ENCODE data around the gene TSHZ2. TPM values are rescaled to one million over a fixed set of nuclear protein-coding genes. Genes with fewer than 3 reads are reported as not detected.

The TSHZ2 gene
- total and polyA plus RNA-seq, 2 experiments from 2014 or later, result 1.1 to 5.2 TPM

DNA sequence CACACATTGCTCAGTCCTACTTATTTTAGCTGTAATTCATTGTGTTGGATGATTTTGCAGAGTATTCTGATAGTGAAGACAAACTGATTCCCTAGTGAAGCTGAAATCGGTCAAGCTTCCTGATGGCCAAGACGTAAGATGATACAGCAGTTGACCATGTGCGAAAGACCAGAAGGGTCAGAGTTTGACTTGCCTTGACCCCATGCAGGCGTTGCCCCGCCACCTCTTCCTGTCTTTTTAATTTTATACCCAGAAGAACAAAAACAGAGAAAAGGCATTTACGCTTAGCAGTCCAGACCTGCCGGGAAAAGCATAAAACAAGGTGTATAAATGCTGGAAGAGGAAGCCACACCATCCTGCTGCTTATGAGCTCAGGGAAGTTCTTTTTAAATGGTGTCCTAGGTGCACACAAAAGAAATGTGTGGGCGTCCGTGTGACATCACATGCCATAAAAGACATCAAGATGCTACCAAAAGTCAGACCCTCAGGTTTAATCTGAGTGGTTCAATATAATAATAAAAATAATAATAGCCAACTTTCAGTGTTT is 32.2 kb downstream of the TSHZ2 start:
- Histone ChIP-seq H3K9me3 (ENCODE audit: low read depth) (no peaks in the 10 kb centered on the region), H3K27ac (no peak overlapping the region), H3K36me3 (replicated peaks; ENCODE audit: insufficient read depth, low read depth) (no peaks in the 10 kb centered on the region), H3K27me3 (no peaks in the 10 kb centered on the region), H3K4me1 (ENCODE audit: insufficient read depth) (peaks cover 7% of the 10 kb centered on the region), H3K4me2 (no peak overlapping the region), H3K4me3 (no peak overlapping the region), H3K9me2 (replicated peaks; ENCODE audit: insufficient read depth) (no peaks in the 10 kb centered on the region), H2AFZ (no peak overlapping the region), H3K79me2 (peaks cover 4% of the 10 kb centered on the region), H4K20me1 (ENCODE audit: insufficient read depth, poor library complexity, severe bottlenecking) (no peaks in the 10 kb centered on the region)
- no peak for TF ChIP-seq EZH2phosphoT487 (IDR thresholded peaks at IDR 0.05; ENCODE audit: low read depth, severe bottlenecking, unreplicated experiment)
- TF ChIP-seq EZH2 (IDR thresholded peaks at IDR 0.05; ENCODE audit: borderline replicate concordance), result no peak
- TF ChIP-seq, protein P1, sequence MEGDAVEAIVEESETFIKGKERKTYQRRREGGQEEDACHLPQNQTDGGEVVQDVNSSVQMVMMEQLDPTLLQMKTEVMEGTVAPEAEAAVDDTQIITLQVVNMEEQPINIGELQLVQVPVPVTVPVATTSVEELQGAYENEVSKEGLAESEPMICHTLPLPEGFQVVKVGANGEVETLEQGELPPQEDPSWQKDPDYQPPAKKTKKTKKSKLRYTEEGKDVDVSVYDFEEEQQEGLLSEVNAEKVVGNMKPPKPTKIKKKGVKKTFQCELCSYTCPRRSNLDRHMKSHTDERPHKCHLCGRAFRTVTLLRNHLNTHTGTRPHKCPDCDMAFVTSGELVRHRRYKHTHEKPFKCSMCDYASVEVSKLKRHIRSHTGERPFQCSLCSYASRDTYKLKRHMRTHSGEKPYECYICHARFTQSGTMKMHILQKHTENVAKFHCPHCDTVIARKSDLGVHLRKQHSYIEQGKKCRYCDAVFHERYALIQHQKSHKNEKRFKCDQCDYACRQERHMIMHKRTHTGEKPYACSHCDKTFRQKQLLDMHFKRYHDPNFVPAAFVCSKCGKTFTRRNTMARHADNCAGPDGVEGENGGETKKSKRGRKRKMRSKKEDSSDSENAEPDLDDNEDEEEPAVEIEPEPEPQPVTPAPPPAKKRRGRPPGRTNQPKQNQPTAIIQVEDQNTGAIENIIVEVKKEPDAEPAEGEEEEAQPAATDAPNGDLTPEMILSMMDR (IDR thresholded peaks at IDR 0.05; ENCODE audit: poor library complexity), result no peak
- WGBS (ENCODE audit: low lambda C conversion rate, missing lambda C conversion rate), result 96% methylated on average over 9 of the region's 9 CpGs
- DNase-seq (ENCODE audit: low spot score), result no peak

DNA sequence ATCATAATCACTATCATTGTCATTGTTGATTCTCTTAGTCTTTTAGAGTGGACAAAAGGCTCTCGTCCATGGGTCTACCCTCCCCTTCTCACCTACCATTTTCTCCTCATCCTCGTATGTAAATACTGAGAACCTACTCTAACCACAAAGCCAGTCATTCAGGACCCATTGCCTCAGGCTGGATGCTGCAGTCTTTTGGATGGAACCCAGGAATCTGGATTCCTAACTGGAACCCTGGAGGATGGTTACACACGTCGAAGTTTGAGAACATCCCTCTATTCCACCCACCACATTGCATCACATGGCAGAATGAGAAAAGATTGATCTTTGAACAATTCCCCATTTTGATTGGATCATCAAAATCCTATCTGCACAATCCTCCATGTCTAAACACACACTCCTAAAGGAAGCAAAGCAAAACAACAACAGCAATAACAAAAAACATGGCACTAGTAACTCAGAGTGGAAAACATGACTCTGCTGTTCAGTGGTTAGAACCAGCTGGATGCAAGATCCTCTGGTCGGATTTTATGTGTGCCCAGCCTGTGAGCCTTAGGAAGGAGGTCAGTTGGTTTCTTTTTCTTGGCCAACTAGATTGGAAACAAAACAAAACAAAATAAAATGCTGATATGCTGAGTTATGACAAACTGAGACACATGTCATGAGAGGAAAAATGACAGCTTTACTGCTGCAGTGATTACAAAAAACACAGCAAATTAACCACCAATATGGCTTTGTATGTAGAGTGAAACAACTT is 38.0 kb downstream of the TSHZ2 start:
- Histone ChIP-seq H2AFZ (no peak overlapping the region), H3K27ac (no peak overlapping the region), H3K27me3 (no peaks in the 10 kb centered on the region), H3K79me2 (no peaks in the 10 kb centered on the region), H3K4me1 (ENCODE audit: insufficient read depth) (no peaks in the 10 kb centered on the region), H3K9me2 (replicated peaks; ENCODE audit: insufficient read depth) (no peaks in the 10 kb centered on the region), H3K9me3 (ENCODE audit: low read depth) (no peaks in the 10 kb centered on the region), H3K36me3 (replicated peaks; ENCODE audit: insufficient read depth, low read depth) (no peaks in the 10 kb centered on the region), H3K4me3 (no peak overlapping the region), H3K4me2 (no peak overlapping the region), H4K20me1 (ENCODE audit: insufficient read depth, poor library complexity, severe bottlenecking) (no peaks in the 10 kb centered on the region)
- no peak for DNase-seq (ENCODE audit: low spot score)
- TF ChIP-seq EZH2 (IDR thresholded peaks at IDR 0.05; ENCODE audit: borderline replicate concordance), result no peak
- TF ChIP-seq, protein P1 (IDR thresholded peaks at IDR 0.05; ENCODE audit: poor library complexity), result no peak
- TF ChIP-seq EZH2phosphoT487 (IDR thresholded peaks at IDR 0.05; ENCODE audit: low read depth, severe bottlenecking, unreplicated experiment), result no peak
- 83% methylated on average over 5 of the region's 5 CpGs for WGBS (ENCODE audit: low lambda C conversion rate, missing lambda C conversion rate)

DNA sequence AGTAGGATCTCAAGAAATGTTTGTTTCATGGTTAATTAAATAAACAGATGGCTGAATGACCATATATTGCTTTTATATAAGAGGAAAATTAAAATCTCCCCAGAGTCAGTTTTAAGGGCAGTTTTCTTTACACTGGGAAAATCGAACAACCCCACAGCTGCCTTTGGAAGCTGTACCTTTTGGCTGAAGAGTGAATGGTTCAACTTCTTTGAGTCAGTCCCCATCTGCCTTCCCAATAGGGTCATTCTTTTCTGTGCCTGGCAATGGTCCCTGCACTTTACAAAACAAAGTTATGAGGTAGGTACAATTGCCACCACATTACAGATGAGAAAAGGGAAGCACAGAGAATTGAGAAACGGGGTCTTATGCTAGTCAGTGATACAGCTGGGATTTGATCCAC is 39.5 kb downstream of the TSHZ2 start:
- WGBS (ENCODE audit: low lambda C conversion rate, missing lambda C conversion rate), result 84% methylated on average over 2 of the region's 2 CpGs
- H3K79me2 ChIP-seq, result no peaks in the 10 kb centered on the region

More for the DNA sequence above, 39.5 kb downstream of the TSHZ2 start:
- Histone ChIP-seq H3K9me2 (replicated peaks; ENCODE audit: insufficient read depth) (no peaks in the 10 kb centered on the region), H2AFZ (no peak overlapping the region), H3K4me2 (no peak overlapping the region), H4K20me1 (ENCODE audit: insufficient read depth, poor library complexity, severe bottlenecking) (no peaks in the 10 kb centered on the region), H3K27ac (no peak overlapping the region), H3K4me1 (ENCODE audit: insufficient read depth) (no peaks in the 10 kb centered on the region), H3K4me3 (no peak overlapping the region), H3K27me3 (no peaks in the 10 kb centered on the region), H3K36me3 (replicated peaks; ENCODE audit: insufficient read depth, low read depth) (no peaks in the 10 kb centered on the region), H3K9me3 (ENCODE audit: low read depth) (no peaks in the 10 kb centered on the region)
- DNase-seq (ENCODE audit: low spot score), result no peak
- TF ChIP-seq, protein P1 (IDR thresholded peaks at IDR 0.05; ENCODE audit: poor library complexity), result no peak
